Pancreas (tissue), 10 donors: ENCODE results near the gene MYH6. TPM values are rescaled to one million over a fixed set of nuclear protein-coding genes. Genes with fewer than 3 reads are reported as not detected.

Source experiments
- ATAC-seq, 4 donors: fragments of 200-7000 bp; cut with Tn5 transposase; one replicate each; pipeline versions ENCODE4 v1.8.0 to v1.9.1; 2020; ENCODE audit warnings: mild to moderate bottlenecking in 4 of 4, moderate library complexity in 4 of 4
- DNase-seq, 6 donors: peaks; one replicate each; pipeline ENCODE4 v3.0.0-alpha.2; 2020
- FAIRE-seq: peaks from 2 replicates; lab custom pipeline; 2012; peaks lifted over from hg19 to GRCh38; lab: Jason Lieb, UNC
- H3K27ac ChIP-seq, 4 donors: fragments of 200-600 bp; sonication (generic); 1 replicate in 3 of 4; 2 replicates in 1 of 4; pipeline versions ENCODE4 v1.5.0 to v1.8.0; 2020
- H3K27me3 ChIP-seq, 4 donors: fragments of 200-600 bp; one replicate each; pipeline ENCODE4 v1.8.0; 2021
- H3K36me3 ChIP-seq, 3 donors: fragments of 200-600 bp; sonication (generic) in 1 of 3; one replicate each; pipeline versions ENCODE4 v1.5.0 to v1.8.0; 2020 to 2021
- H3K4me1 ChIP-seq, 3 donors: fragments of 200-600 bp; one replicate each; pipeline ENCODE4 v1.8.0; 2021
- H3K4me3 ChIP-seq, 4 donors: fragments of 200-600 bp; sonication (generic) in 2 of 4; one replicate each; pipeline versions ENCODE4 v1.5.0 to v1.8.0; 2020 to 2021
- H3K9me3 ChIP-seq, 4 donors: fragments of 200-600 bp; one replicate each; pipeline ENCODE4 v1.8.0; 2021
- WGBS, 2 donors: extraction: QIAGEN DNeasy Blood & Tissue Kit; methylation state at CpG; one replicate each; pipeline ENCODE4 v1.1.7; 2013; 5-methylcytosine and 5-hydroxymethylcytosine counted together
- intact Hi-C, 3 donors: fragments of 100-400 bp; cut with DNase I; formaldehyde crosslinking; loops; one replicate each; pipeline versions ENCODE4 v1.11.1 to v1.14.2; 2022
- polyA plus RNA-seq, 2 donors: library from polyadenylated mRNA; stranded (reverse); fragments of 200-250 nt; gene quantifications; one replicate each; pipeline ENCODE4 v1.2.3, GENCODE V29; 2013
- total RNA-seq, 6 donors: library from RNA; stranded (reverse); fragmentation: NEBNext Ultra II Directional in 4 of 6; extraction: Animal tissue kit (Norgen Biotek cat#: 25700) in 4 of 6; gene quantifications; one replicate each; pipeline versions ENCODE4 v1.2.1 to v1.2.4, GENCODE V29; 2021 to 2023
- TF ChIP-seq, protein P1 (sequence below), 4 donors: fragments of 200-600 bp; sonication (generic) in 3 of 4; IDR thresholded peaks; one replicate each; pipeline versions ENCODE4 v1.5.0 to v1.8.0; 2021; ENCODE audit warnings: antibody characterized with exemption in 4 of 4
- donor health status: healthy with polysubstance abuse.
- donor health status: DM: no; HTN: no; CAD: no; lungs with moderate emphysema.
- donor health status: DM: no; HTN: no; CAD: no.
- donor health status: control.
- donor health status: control.
- donor health status: Bipolar disorder and iron deficiency.
- donor health status: DM: yes; HTN: yes; CAD: no.
- donor health status: DM: no; HTN: no; CAD: no.
- donor health status: DM: no; HTN: no; CAD: no.
- donor health status: DM: yes; HTN: yes; CAD: no.

The MYH6 gene
- total and polyA plus RNA-seq, 8 donors: 0.03 to 0.72 (median 0.11) TPM; not detected in 2

DNA sequence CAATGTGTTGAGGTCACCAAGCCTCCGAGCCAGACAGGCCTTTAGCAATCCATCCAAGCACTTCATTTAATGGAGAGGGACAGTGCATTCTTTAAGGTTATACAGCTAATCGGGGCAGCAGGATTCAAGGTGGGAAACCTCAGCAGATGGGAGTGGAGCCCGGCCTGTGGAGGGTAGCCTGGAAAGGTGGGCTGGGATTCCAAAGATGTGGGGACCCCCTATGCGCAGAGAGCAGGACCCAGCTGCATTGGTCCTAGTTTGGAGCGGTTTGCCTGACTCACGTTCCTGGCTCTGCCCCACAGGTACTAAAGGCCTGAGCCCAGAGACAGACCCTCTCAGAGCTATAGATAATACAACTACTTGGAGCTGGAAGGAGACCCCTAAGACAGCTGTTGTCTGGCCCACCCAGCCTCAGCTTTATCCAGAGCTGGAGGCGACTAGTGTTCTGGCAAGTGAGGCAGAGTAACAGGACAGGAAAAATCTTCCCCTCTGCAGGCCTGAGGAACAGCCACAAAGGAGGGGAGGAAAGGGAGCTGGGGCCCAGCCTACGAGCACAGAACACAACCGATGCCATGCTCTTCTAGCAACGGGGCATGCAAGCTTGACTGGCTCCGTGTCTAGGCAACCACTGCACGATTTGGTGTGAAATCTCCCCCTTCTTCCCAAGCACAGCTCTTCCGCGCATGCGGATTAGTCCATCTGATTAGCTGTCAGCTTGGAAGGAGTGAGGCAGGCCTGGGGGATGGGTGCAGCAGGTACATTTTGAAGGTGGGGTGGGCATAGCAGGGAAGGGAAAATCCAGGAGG is 28.5 kb upstream of the MYH6 start:
- no peak for FAIRE-seq
- peak in 3 of 6 donors; percentile 11 to 39 (median 18) for DNase-seq
- Histone ChIP-seq H3K36me3 (no peaks in the 10 kb centered on the region), H3K9me3 (no peaks in the 10 kb centered on the region), H3K27ac (no peak overlapping the region), H3K27me3 (no peaks in the 10 kb centered on the region), H3K4me1 (no peaks in the 10 kb centered on the region), H3K4me3 (no peak overlapping the region)
- WGBS, 2 donors: 60 to 64% methylated on average over 15 of the region's 15 CpGs
- TF ChIP-seq, protein P1, sequence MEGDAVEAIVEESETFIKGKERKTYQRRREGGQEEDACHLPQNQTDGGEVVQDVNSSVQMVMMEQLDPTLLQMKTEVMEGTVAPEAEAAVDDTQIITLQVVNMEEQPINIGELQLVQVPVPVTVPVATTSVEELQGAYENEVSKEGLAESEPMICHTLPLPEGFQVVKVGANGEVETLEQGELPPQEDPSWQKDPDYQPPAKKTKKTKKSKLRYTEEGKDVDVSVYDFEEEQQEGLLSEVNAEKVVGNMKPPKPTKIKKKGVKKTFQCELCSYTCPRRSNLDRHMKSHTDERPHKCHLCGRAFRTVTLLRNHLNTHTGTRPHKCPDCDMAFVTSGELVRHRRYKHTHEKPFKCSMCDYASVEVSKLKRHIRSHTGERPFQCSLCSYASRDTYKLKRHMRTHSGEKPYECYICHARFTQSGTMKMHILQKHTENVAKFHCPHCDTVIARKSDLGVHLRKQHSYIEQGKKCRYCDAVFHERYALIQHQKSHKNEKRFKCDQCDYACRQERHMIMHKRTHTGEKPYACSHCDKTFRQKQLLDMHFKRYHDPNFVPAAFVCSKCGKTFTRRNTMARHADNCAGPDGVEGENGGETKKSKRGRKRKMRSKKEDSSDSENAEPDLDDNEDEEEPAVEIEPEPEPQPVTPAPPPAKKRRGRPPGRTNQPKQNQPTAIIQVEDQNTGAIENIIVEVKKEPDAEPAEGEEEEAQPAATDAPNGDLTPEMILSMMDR (IDR thresholded peaks at IDR 0.05): no peak
- intact Hi-C loops: no loop called here
- peak in 3 of 4 donors; percentile 45 to 86 (median 85) for ATAC-seq

DNA sequence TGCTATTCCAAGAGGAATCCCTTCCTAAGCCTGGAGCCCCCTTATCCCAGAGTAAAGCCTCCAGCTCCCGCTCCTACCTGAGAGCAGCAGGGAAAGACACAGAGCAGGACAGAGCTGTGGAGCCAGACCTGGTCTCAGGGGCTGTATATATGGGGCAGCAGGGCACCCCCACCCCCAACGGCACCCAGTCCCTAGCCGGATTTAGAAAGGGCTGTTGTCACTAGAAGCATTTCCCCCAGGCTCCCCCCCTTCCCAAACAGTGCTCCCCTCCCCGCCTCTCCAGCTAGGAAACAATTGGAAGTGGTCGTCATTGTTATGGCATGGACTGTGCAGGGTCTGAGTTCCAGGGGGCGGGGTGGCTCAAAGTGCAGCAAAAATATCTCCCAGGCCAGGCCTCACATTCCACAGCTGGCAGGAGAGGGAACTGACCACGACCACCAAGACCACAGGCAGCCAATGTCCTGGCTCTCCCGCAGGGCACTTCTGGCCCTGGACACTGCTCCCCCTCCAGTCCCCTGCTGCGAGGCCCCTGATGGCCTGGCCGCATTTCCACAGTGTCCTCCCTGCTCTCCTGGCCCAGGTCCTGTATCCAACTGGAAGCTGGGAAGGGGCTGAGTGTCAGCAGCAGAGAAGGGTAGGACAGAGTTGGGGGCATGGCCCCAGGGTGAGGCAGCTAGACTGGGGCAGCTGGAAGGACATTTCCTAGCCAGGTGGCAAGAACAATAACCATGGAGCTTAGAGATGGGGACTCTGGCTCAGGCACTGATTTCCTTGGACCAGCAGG is 27.7 kb upstream of the MYH6 start, which contains the start of gene MYH7:
TSS of gene MYH7 (minus strand) at position 118 of the 784 bp plus-strand sequence. CDS start 1,928 bp downstream, outside the sequence.
- no peak for ATAC-seq
- no peaks in the 10 kb centered on the region for H3K36me3 ChIP-seq
- TF ChIP-seq, protein P1 (IDR thresholded peaks at IDR 0.05): no peak
- intact Hi-C loops: no loop called here
- H3K4me3 ChIP-seq: no peak within 1 kb of the TSS
- WGBS, 2 donors: 58 to 62% methylated on average over 10 of the region's 10 CpGs
- H3K4me1 ChIP-seq: no peaks in the 10 kb centered on the region
- H3K9me3 ChIP-seq: no peaks in the 10 kb centered on the region
- H3K27ac ChIP-seq: no peak within 1 kb of the TSS
- DNase-seq: peak in 2 of 6 donors; percentile 6 to 30
- no peaks in the 10 kb centered on the region for H3K27me3 ChIP-seq
- FAIRE-seq: no peak

DNA sequence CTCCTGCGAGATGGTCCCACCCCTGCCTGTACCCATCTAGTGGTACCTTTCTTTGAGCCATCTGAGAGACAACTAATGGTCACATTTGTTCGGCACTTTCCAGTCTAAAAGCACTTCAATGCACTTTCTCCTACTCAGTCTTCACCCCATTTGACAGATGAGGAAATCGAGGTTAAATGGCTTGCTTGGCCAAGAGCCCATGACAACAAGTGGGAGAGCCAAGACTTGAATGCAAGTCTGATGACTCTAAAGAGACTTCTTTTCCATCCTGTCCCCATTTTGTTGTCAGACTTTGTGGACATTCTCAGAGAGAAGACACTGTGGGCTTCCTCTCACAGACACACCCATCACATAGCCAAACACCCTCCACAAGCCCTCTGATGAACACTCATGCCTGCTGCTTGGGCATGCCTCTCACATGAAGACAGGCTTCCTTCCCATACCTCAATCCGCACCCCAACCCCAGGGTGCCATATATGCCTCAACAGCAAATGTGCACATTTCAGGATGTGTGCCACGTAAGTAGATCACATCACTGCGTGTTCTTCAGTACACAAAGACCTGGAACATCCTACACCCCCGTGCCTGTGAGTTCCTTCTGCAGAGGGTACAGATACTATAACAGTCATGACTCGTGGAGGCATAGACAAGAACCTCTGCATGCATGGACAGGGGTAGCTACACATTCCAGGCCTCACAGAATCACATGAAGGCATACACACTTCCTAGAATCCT is 26.6 kb upstream of the MYH6 start:
- Histone ChIP-seq H3K4me1 (no peaks in the 10 kb centered on the region), H3K4me3 (no peak overlapping the region), H3K27ac (no peak overlapping the region), H3K9me3 (no peaks in the 10 kb centered on the region), H3K27me3 (no peaks in the 10 kb centered on the region), H3K36me3 (no peaks in the 10 kb centered on the region)
- ATAC-seq (no peak), DNase-seq (peak in 1 of 6 donors; percentile 12), FAIRE-seq (no peak)
- 61 to 70% methylated on average over 8 of the region's 8 CpGs for WGBS, 2 donors
- TF ChIP-seq, protein P1 (IDR thresholded peaks at IDR 0.05): no peak
- intact Hi-C loops: no loop called here

DNA sequence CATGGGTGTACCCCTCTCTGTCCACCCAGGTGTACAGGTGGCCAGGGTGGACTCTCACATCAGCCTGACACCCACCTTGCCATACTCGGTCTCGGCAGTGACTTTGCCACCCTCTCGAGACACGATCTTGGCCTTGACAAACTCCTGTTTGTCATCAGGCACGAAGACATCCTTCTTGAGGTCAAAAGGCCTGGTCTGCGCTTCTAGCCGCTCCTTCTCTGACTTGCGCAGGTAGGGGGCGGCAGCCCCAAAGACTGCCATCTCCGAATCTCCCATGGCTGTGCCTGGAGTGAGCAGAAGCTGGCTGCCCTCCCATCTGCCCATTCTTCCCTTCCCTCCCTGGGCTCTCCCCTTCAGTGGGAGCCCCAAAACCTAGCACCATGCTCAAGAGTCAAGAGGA is 25.4 kb upstream of the MYH6 start:
- TF ChIP-seq, protein P1 (IDR thresholded peaks at IDR 0.05): no peak
- no peak overlapping the region for H3K4me3 ChIP-seq
- no peak for FAIRE-seq
- no peaks in the 10 kb centered on the region for H3K9me3 ChIP-seq
- ATAC-seq: no peak
- DNase-seq: peak in 1 of 6 donors; percentile 18
- WGBS, 2 donors: 61 to 69% methylated on average over 10 of the region's 10 CpGs
- no peaks in the 10 kb centered on the region for H3K4me1 ChIP-seq
- no peaks in the 10 kb centered on the region for H3K36me3 ChIP-seq
- H3K27ac ChIP-seq: no peak overlapping the region
- intact Hi-C loops: no loop called here
- no peaks in the 10 kb centered on the region for H3K27me3 ChIP-seq
